MM.1S (cell line): ENCODE results near the gene CHN1.

ENCODE experiments used
- DNase-seq: peaks from one replicate; pipeline ENCODE4 v3.0.0-alpha.2; 2015
- H2AFZ ChIP-seq: fragments of 300-600 bp; sonication (generic); 2 replicates; pipeline ENCODE4 v1.6.0; 2016; ENCODE audit warnings: antibody characterized with exemption, low read length
- H3F3A ChIP-seq: fragments of 300-600 bp; sonication (generic); 2 replicates; pipeline ENCODE4 v1.6.1; 2016; ENCODE audit warnings: mild to moderate bottlenecking, antibody characterized with exemption, low read length, moderate library complexity, mixed read lengths; ENCODE audit not compliant: insufficient read depth
- H3K27ac ChIP-seq: fragments of 300-600 bp; sonication (generic); 2 replicates; pipeline ENCODE4 v1.5.1; 2016; ENCODE audit warnings: mild to moderate bottlenecking, low read length
- H3K27me3 ChIP-seq: fragments of 300-600 bp; sonication (generic); replicated peaks from 2 replicates; pipeline ENCODE4 v1.6.0; 2016; ENCODE audit warnings: low read length; ENCODE audit not compliant: insufficient read depth
- H3K36me3 ChIP-seq: fragments of 300-600 bp; sonication (generic); replicated peaks from 2 replicates; pipeline ENCODE4 v1.6.1; 2016; ENCODE audit warnings: mild to moderate bottlenecking, low read length, mixed read lengths; ENCODE audit not compliant: insufficient read depth
- H3K4me1 ChIP-seq: fragments of 300-600 bp; sonication (generic); 2 replicates; pipeline ENCODE4 v1.6.1; 2016; ENCODE audit warnings: low read length, mixed read lengths
- H3K4me2 ChIP-seq: fragments of 300-600 bp; sonication (generic); 2 replicates; pipeline ENCODE4 v1.6.0; 2016; ENCODE audit warnings: low read depth, low read length
- H3K4me3 ChIP-seq: fragments of 300-600 bp; sonication (generic); 2 replicates; pipeline ENCODE4 v1.5.1; 2016; ENCODE audit warnings: low read length, mixed read lengths
- H3K79me2 ChIP-seq: fragments of 300-600 bp; sonication (generic); 2 replicates; pipeline ENCODE4 v1.6.1; 2016; ENCODE audit warnings: mixed run types, low read length, mixed read lengths
- H3K9ac ChIP-seq: fragments of 300-600 bp; sonication (generic); 2 replicates; pipeline ENCODE4 v1.6.1; 2016; ENCODE audit warnings: low read length, mixed read lengths
- H3K9me2 ChIP-seq: fragments of 300-600 bp; sonication (generic); replicated peaks from 2 replicates; pipeline ENCODE4 v1.6.1; 2016; ENCODE audit warnings: mild to moderate bottlenecking, low read length, mixed read lengths; ENCODE audit not compliant: insufficient read depth
- H3K9me3 ChIP-seq: fragments of 300-600 bp; sonication (generic); replicated peaks from 2 replicates; pipeline ENCODE4 v1.6.1; 2016; ENCODE audit warnings: mild to moderate bottlenecking, low read length, mixed read lengths; ENCODE audit not compliant: insufficient read depth
- H4K20me1 ChIP-seq: fragments of 300-600 bp; sonication (generic); 2 replicates; pipeline ENCODE4 v1.6.1; 2016; ENCODE audit warnings: mild to moderate bottlenecking, low read length, moderate library complexity, mixed read lengths; ENCODE audit not compliant: insufficient read depth
- CTCF ChIP-seq: fragments of 300-600 bp; sonication (generic); IDR thresholded peaks from 2 replicates; pipeline ENCODE4 v1.5.1; 2016; ENCODE audit warnings: antibody characterized with exemption, low read length, mixed read lengths
- EZH2 ChIP-seq: fragments of 300-600 bp; sonication (generic); optimal IDR thresholded peaks from 2 replicates; pipeline ENCODE3; 2017; ENCODE audit warnings: low read depth, mild to moderate bottlenecking, antibody characterized with exemption, low read length, mixed read lengths
- EZH2phosphoT487 ChIP-seq: fragments of 300-600 bp; sonication (generic); IDR thresholded peaks from 2 replicates; pipeline ENCODE4 v1.6.1; 2018; ENCODE audit warnings: antibody characterized with exemption, low read length

CHN1 gene

GRCh38 chr2:174878537-174879147 lies 126.5 kb downstream of the CHN1 start:
- H3F3A ChIP-seq, result no peaks in the 10 kb centered on the region

GRCh38 chr2:174877751-174878150 lies 127.4 kb downstream of the CHN1 start:
- no peak for DNase-seq
- Histone ChIP-seq H3K9me3 (no peaks in the 10 kb centered on the region), H3K79me2 (no peaks in the 10 kb centered on the region), H3K4me1 (0 out of 2 replicates have a peak, but pooled peaks cover 2% of the 10 kb centered on the region), H3F3A (no peaks in the 10 kb centered on the region), H2AFZ (no peak overlapping the region), H3K9me2 (no peaks in the 10 kb centered on the region), H3K27ac (no peak overlapping the region), H3K36me3 (no peaks in the 10 kb centered on the region), H3K27me3 (no peaks in the 10 kb centered on the region), H3K4me2 (no peak overlapping the region), H4K20me1 (no peaks in the 10 kb centered on the region), H3K9ac (no peak overlapping the region), H3K4me3 (no peak overlapping the region)
- TF ChIP-seq EZH2phosphoT487 (no peak), EZH2 (no peak), CTCF (no peak)

More at GRCh38 chr2:174878537-174879147, 126.5 kb downstream of the CHN1 start:
- no peak for TF ChIP-seq EZH2
- no peak for TF ChIP-seq EZH2phosphoT487
- no peak for TF ChIP-seq CTCF
- Histone ChIP-seq H3K9me3 (no peaks in the 10 kb centered on the region), H3K9me2 (no peaks in the 10 kb centered on the region), H3K4me3 (no peak overlapping the region), H3K4me2 (no peak overlapping the region), H3K27me3 (no peaks in the 10 kb centered on the region), H3K27ac (no peak overlapping the region), H3K36me3 (no peaks in the 10 kb centered on the region), H3K79me2 (no peaks in the 10 kb centered on the region), H3K4me1 (0 out of 2 replicates have a peak, but pooled peaks cover 2% of the 10 kb centered on the region), H2AFZ (no peak overlapping the region), H4K20me1 (no peaks in the 10 kb centered on the region), H3K9ac (no peak overlapping the region)
- DNase-seq, result peak; percentile 73

GRCh38 chr2:174877301-174877700 lies 127.9 kb downstream of the CHN1 start:
- Histone ChIP-seq H3K79me2 (no peaks in the 10 kb centered on the region), H3K4me3 (no peak overlapping the region), H3K9me3 (no peaks in the 10 kb centered on the region), H3K4me2 (no peak overlapping the region), H3K4me1 (0 out of 2 replicates have a peak, but pooled peaks cover 2% of the 10 kb centered on the region), H4K20me1 (no peaks in the 10 kb centered on the region), H3F3A (no peaks in the 10 kb centered on the region), H3K9me2 (no peaks in the 10 kb centered on the region), H2AFZ (no peak overlapping the region), H3K27ac (no peak overlapping the region), H3K27me3 (no peaks in the 10 kb centered on the region), H3K9ac (no peak overlapping the region), H3K36me3 (no peaks in the 10 kb centered on the region)
- TF ChIP-seq EZH2phosphoT487 (no peak), EZH2 (no peak), CTCF (no peak)
- no peak for DNase-seq
